Right cardiac atrium (tissue), 5 donors: ENCODE results near the gene TAL1. TPM values are rescaled to one million over a fixed set of nuclear protein-coding genes. Genes with fewer than 3 reads are reported as not detected.

Source experiments
- ATAC-seq, 2 donors: fragments of 200-7000 bp; cut with Tn5 transposase; one replicate each; pipeline versions ENCODE4 v1.8.0 to v1.9.1; 2020; ENCODE audit warnings: moderate library complexity in 2 of 2, mild to moderate bottlenecking in 1 of 2
- DNase-seq, 3 donors: peaks; one replicate each; pipeline ENCODE4 v3.0.0-alpha.2; 2020
- H3K27ac ChIP-seq: one replicate; pipeline ENCODE4 v1.5.1; 2013; ENCODE audit warnings: mild to moderate bottlenecking, low read length, control low read depth, moderate library complexity
- H3K27me3 ChIP-seq: one replicate; pipeline ENCODE4 v1.6.1; 2013; ENCODE audit not compliant: control insufficient read depth, insufficient read depth
- H3K4me1 ChIP-seq: one replicate; pipeline ENCODE4 v1.6.1; 2013; ENCODE audit warnings: low read length; ENCODE audit not compliant: control insufficient read depth, insufficient read depth
- H3K4me3 ChIP-seq: one replicate; pipeline ENCODE4 v1.5.1; 2013; ENCODE audit warnings: low read length, control low read depth
- H3K9me3 ChIP-seq: one replicate; pipeline ENCODE4 v1.6.1; 2013; ENCODE audit warnings: low read length; ENCODE audit not compliant: control insufficient read depth
- whole genome bisulfite sequencing: extraction: QIAGEN DNeasy Blood & Tissue Kit; methylation state at CpG from one replicate; pipeline ENCODE4 v1.1.7; 2013; 5-methylcytosine and 5-hydroxymethylcytosine counted together
- intact Hi-C, 4 donors: fragments of 100-400 bp; cut with DNase I; formaldehyde crosslinking; loops; one replicate each; pipeline versions ENCODE4 v1.11.0 to v1.14.0; 2022 to 2023
- polyA plus RNA-seq: library from polyadenylated mRNA; stranded (reverse); fragments of 200-250 nt; gene quantifications from one replicate; pipeline ENCODE4 v1.2.3, GENCODE V29; 2013
- total RNA-seq, 4 donors: library from RNA; stranded (reverse); fragmentation: NEBNext Ultra II Directional; extraction: Animal tissue kit (Norgen Biotek cat#: 25700); gene quantifications; one replicate each; pipeline ENCODE4 v1.2.1, GENCODE V29; 2021
- donor health status: healthy with polysubstance abuse.
- donor health status: DM: no; HTN: yes; CAD: no.
- donor health status: DM: no; HTN: no; CAD: no.
- donor health status: DM: no; HTN: yes; CAD: no; lungs with severe emphysema.
- donor health status: DM: yes; HTN: yes; CAD: no.

The TAL1 gene
- total and polyA plus RNA-seq, 5 donors = 3.3 to 3.9 (median 3.9) TPM

- intact Hi-C loops = no loop called here
- WGBS = 49% methylated on average over 5 of the region's 5 CpGs
- DNase-seq (no peak), ATAC-seq (no peak)
- Histone ChIP-seq H3K27ac (no peak overlapping the region), H3K27me3 (no peaks in the 10 kb centered on the region), H3K4me3 (no peak overlapping the region), H3K9me3 (no peaks in the 10 kb centered on the region), H3K4me1 (no peaks in the 10 kb centered on the region)
Observed at GRCh38 chr1:47243910-47244309, 11.9 kb upstream of the TAL1 start.

GRCh38 chr1:47241114-47242113, 9.4 kb upstream of the TAL1 start:
- peak; percentile 68 to 96 for ATAC-seq
- H3K27ac ChIP-seq = peak overlapping the region; percentile 78
- WGBS = 63% methylated on average over 11 of the region's 11 CpGs

GRCh38 chr1:47238935-47239592, 7.0 kb upstream of the TAL1 start:
- Histone ChIP-seq H3K27me3 (no peaks in the 10 kb centered on the region), H3K27ac (no peak overlapping the region), H3K9me3 (no peaks in the 10 kb centered on the region), H3K4me3 (no peak overlapping the region), H3K4me1 (no peaks in the 10 kb centered on the region)
- DNase-seq (no peak), ATAC-seq (no peak)
- WGBS = 57% methylated on average over 5 of the region's 5 CpGs
- intact Hi-C loops = no loop called here

More at GRCh38 chr1:47241114-47242113, 9.4 kb upstream of the TAL1 start:
- Histone ChIP-seq H3K27me3 (no peaks in the 10 kb centered on the region), H3K9me3 (no peaks in the 10 kb centered on the region), H3K4me3 (no peak overlapping the region), H3K4me1 (no peaks in the 10 kb centered on the region)
- no peak for DNase-seq
- intact Hi-C loops = no loop called here

GRCh38 chr1:47235806-47236205, 3.8 kb upstream of the TAL1 start:
- H3K4me3 ChIP-seq = no peak overlapping the region
- no peaks in the 10 kb centered on the region for H3K9me3 ChIP-seq
- intact Hi-C loops = no loop called here
- H3K27me3 ChIP-seq = no peaks in the 10 kb centered on the region
- peak overlapping the region; percentile 14 for H3K27ac ChIP-seq
- DNase-seq (no peak), ATAC-seq (no peak)
- no peaks in the 10 kb centered on the region for H3K4me1 ChIP-seq
- 63% methylated on average over 4 of the region's 4 CpGs for WGBS

- peak overlapping the region; percentile 1 for H3K27ac ChIP-seq
- WGBS = 12% methylated on average over 21 of the region's 21 CpGs
- ATAC-seq (peak; percentile 57 to 67), DNase-seq (peak; percentile 56 to 88 (median 85))
- H3K4me3 ChIP-seq = no peak overlapping the region
- no peaks in the 10 kb centered on the region for H3K4me1 ChIP-seq
- intact Hi-C loops = no loop called here
- no peaks in the 10 kb centered on the region for H3K9me3 ChIP-seq
- H3K27me3 ChIP-seq = no peaks in the 10 kb centered on the region
Observed at GRCh38 chr1:47235241-47235681, 3.2 kb upstream of the TAL1 start.

- no peak for ATAC-seq
Observed at GRCh38 chr1:47233186-47233585, 1.2 kb upstream of the TAL1 start.

GRCh38 chr1:47231301-47232186, 481 bp downstream of the TAL1 start:
- Histone ChIP-seq H3K4me1 (peaks cover 2% of the 10 kb centered on the region), H3K27me3 (no peaks in the 10 kb centered on the region), H3K27ac (peak overlapping the region; percentile 86), H3K4me3 (peak overlapping the region; percentile 47), H3K9me3 (no peaks in the 10 kb centered on the region)
- intact Hi-C loops = no loop called here
- DNase-seq = peak; percentile 38 to 72 (median 69)
- ATAC-seq = peak; percentile 17 to 34
- WGBS = 2% methylated on average over 62 of the region's 62 CpGs

More at GRCh38 chr1:47233186-47233585, 1.2 kb upstream of the TAL1 start:
- Histone ChIP-seq H3K27ac (no peak overlapping the region), H3K4me1 (no peaks in the 10 kb centered on the region), H3K4me3 (no peak overlapping the region), H3K9me3 (no peaks in the 10 kb centered on the region), H3K27me3 (no peaks in the 10 kb centered on the region)
- WGBS = 76% methylated on average over 6 of the region's 6 CpGs
- no peak for DNase-seq
- intact Hi-C loops = no loop called here

GRCh38 chr1:47230692-47231300, 1.2 kb downstream of the TAL1 start:
- H3K4me3 ChIP-seq = peak overlapping the region; percentile 47

GRCh38 chr1:47229886-47230691, 1.9 kb downstream of the TAL1 start:
- ATAC-seq (no peak), DNase-seq (no peak)
- Histone ChIP-seq H3K4me3 (peak overlapping the region; percentile 47), H3K4me1 (peaks cover 2% of the 10 kb centered on the region), H3K27me3 (no peaks in the 10 kb centered on the region), H3K9me3 (no peaks in the 10 kb centered on the region), H3K27ac (peak overlapping the region; percentile 87)
- intact Hi-C loops = no loop called here
- WGBS = 8% methylated on average over 23 of the region's 23 CpGs

More at GRCh38 chr1:47230692-47231300, 1.2 kb downstream of the TAL1 start:
- DNase-seq = peak; percentile 41 to 70 (median 66)
- Histone ChIP-seq H3K27ac (peak overlapping the region; percentile 54), H3K27me3 (no peaks in the 10 kb centered on the region), H3K4me1 (peaks cover 2% of the 10 kb centered on the region), H3K9me3 (no peaks in the 10 kb centered on the region)
- ATAC-seq = peak in 1 of 2 donors; percentile 9
- intact Hi-C loops = no loop called here
- WGBS = 6% methylated on average over 44 of the region's 44 CpGs
